Fibroblast of skin of right quadriceps (primary cell): ENCODE results near the gene LIPE.

Experiments used
- DNase-seq: peaks from one replicate; pipeline ENCODE4 v3.0.0-alpha.2; 2013

Gene LIPE

DNA sequence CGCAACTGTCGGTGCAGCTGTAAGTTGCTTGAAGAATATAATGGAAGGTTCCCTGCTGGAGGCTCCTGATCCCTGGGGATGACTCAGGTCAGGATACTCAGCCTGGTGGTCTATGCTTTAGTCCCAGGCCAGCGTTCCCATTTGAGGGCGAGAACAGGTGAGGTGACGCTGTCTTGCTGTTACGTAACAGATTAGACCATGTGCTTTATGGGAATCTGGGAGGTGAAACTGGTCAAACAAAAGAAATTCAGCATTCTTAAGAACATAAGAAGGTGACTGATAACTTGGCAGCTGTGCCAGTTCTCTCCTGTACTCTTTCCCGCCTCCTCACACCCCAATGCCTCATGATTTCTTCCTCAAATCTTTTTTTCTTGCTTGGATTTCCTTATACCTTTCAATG, 15.6 kb upstream of the LIPE start, which contains the start of gene CXCL17:
Gene CXCL17, minus strand, starts transcription at position 114 of the 400 bp plus-strand sequence. CDS start 114 bp downstream, outside the sequence.
- DNase-seq: no peak

DNA sequence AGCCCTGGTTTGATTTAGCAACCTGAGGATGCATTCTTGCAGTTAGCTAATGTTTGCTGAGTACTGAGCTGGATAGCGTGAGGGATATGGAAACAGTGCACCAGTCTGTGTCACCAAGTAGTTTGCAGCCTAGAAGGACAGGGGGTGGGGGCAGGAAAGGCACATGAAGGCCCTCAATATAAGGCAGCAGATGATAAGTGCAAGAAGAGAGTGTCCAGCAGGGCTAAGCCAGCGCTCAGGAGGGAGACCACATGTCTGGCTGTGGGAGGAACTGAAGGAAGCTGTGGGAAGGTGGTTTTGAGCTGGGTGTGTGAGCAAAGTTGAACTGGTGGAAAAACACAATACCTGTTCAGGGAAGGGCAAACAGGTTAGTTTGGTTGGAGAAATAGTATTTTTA, 13.9 kb upstream of the LIPE start:
- DNase-seq: no peak

DNA sequence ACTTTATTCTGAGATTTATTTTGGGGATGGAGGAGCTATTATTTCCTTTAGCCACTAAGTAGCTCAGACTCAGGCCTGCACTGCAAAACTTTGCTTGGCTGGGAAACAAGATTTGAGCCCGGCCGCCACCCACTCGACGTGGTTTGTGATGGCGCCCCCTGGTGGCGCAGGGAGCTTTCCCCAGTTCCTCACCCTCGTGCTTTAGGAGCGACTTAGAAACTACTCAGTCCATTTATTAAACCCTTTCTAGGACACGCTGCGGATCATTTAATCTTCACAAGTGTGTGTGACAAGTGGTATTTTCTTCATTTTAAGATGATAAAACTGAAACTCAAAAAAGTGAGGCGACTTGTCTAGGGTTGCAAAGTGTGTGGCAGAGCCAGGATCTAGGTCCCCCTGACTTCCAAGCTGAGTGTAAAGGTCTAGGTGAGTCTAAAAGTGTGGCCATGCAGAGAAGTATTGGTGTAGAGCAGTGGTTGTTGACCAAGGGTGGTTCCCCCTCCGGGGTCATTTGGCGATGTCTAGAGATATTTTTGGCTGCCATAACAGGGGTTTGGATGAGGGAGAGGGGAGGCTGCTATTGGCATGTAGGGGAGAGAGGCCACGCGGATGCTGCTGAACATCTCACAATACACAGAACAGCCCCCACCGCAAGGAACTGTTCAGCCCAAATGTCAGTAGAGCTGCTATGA, 13.3 kb upstream of the LIPE start:
- peak; percentile 43 for DNase-seq

- DNase-seq: peak; percentile 66
Measured at GRCh38 chr19:42436006-42436405, 8.8 kb upstream of the LIPE start.

- no peak for DNase-seq
Measured at GRCh38 chr19:42435316-42435715, 8.1 kb upstream of the LIPE start.

- DNase-seq: peak; percentile 13
Measured at GRCh38 chr19:42433503-42434260, 6.5 kb upstream of the LIPE start.

DNA sequence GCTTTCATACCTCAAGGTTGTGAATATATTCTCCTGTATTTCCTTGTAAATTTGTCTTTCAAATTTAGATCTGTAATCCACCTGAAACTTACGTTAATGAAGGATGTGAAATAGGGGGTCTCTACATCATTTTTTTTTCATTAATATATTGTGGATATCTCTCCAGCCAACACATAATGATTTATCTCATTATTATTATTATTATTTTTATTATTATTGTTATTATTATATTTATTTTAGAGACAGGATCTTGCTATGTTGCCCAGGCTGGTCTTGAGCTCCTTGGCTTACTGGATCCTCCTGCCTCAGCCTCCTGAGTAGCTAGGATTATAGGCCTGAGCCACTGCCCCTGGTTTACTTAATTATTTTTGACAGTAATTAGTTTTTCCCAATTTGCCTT, 4.3 kb upstream of the LIPE start:
- DNase-seq: no peak

GRCh38 chr19:42428676-42429075, 1.5 kb upstream of the LIPE start:
- DNase-seq: no peak

GRCh38 chr19:42426643-42427042, 545 bp downstream of the LIPE start:
- no peak for DNase-seq

- no peak for DNase-seq
Measured at GRCh38 chr19:42424712-42425131, 2.5 kb downstream of the LIPE start.

- no peak for DNase-seq
Measured at GRCh38 chr19:42424345-42424707, 2.9 kb downstream of the LIPE start.

DNA sequence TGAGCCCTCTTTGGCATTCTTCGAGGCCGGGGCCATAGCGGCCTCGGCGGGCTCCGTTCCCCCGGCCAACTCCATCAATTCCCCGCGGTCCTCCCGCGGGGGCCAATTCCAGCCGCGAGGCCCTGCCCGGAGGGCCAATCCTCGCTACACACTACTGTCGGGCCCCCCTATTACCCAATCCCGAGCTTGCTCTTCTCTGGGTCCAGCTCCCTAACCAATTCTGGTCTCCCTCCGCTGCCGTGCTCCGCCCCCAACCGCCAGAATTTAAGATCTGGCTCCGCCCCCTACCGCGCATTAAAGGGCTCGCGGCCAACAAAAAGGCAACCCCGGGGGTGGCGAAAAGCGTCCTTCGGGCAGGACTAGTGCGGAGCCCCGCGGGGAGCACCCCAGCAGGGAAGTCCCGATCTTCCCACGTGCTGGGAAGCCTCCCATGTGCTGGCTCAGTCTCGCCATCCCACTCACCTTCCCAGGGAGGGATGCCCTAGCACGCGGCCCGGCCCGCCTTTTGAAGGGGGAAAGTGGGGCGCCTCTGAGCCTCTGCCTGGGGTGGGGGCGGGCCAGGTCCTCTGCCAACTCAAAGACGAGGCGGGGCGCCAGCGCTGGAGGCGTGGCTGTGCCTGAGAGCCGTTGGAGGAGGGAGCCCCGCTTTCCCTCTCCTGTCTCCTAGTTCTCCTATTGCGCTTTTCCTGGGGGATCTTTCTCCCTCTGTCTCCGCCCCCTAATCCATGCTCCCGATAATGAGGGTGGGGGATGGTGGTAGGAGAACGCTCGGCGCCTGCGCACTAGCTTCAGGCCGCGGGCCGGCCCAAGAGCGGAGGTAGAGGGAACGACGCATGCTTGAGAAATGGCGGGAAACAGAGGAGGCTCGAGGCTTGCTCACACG, 3.5 kb downstream of the LIPE start:
- peak; percentile 96 for DNase-seq

- no peak for DNase-seq
Measured at GRCh38 chr19:42422901-42423461, 4.2 kb downstream of the LIPE start.

DNA sequence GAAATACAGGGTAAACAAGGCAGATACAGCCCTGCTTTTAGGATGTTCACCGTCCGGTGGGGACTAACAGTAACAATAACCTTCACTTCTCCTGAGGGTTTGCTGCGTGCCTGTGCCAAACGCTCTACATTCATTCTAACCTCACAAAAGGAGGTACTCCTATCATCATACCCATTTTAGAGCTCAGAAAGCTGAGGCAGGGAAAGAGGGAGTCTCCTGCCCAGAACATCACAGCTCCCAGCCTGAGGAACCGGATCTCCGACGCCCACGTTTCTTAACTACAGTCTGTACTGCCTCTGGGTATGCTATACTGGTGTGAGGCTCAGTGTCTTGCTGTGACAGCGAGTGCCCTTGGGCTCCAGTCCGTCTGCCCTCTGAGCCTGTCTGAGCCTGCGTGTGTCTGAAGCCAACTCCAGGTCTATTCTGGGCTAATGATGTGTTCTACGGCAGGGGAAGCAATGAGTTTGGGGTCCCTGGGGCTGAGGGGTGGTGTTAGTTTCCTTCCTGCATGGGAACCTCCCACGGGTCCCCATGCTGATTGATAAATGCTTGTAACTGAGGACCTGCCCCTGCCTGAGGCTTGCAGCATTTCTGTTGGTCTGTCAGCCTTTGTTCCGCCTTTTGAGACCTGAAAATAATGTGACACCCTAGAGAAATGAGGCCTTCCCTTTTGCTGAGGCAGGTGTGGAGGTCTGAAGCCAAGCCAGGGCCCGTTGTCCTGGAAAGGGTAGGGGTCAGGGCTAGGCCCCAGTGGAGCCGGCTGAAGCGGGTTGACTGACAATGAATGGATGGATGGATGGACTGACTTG, 4.9 kb downstream of the LIPE start:
- no peak for DNase-seq

DNA sequence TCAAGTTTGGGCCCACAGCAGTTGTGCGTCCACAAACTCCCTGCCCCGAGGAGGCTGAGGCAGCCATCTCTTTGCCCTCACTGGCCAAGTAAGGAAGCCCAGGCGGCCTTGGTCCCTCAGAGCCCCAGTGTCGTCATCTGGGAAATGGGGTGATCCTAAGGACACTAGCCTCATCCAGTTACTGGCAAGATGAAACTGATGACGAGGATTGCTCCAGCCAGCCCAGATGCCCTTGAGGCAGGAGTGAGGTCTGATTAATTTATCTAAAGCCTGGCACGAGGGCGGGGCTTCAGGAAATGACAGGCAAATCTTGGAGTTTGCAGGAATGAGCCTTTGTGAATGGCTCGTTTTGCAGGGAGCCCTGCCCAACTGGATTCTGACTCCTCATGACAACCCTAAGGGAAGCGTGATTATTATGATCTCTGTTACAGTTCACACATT, 5.6 kb downstream of the LIPE start:
- no peak for DNase-seq

GRCh38 chr19:42421101-42421500, 6.1 kb downstream of the LIPE start:
- DNase-seq: no peak

GRCh38 chr19:42420055-42420544, 7.1 kb downstream of the LIPE start:
- peak; percentile 23 for DNase-seq

- no peak for DNase-seq
Measured at GRCh38 chr19:42419309-42419708, 7.9 kb downstream of the LIPE start.

GRCh38 chr19:42412661-42413076, 14.5 kb downstream of the LIPE start:
- DNase-seq: no peak

DNA sequence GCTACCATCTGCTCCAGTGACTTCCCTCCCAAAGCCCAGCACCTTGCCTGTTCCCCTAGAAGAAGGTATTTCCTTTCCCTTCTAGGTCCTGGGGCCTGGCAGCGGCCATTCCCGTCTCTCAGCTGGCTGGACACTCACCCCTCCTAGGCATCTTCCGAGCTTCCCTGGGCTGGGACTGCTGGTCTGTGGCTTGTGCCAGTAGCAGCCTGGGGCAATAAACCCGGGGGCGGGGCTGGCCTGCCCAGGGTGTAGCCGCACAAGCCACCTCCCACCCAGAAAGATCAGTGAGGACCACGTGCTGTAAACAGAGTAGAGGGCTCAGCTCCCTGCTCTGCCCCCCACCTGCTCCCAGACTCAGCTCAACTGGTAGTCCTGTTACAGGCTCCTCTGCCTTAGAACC, 15.0 kb downstream of the LIPE start:
- DNase-seq: no peak

DNA sequence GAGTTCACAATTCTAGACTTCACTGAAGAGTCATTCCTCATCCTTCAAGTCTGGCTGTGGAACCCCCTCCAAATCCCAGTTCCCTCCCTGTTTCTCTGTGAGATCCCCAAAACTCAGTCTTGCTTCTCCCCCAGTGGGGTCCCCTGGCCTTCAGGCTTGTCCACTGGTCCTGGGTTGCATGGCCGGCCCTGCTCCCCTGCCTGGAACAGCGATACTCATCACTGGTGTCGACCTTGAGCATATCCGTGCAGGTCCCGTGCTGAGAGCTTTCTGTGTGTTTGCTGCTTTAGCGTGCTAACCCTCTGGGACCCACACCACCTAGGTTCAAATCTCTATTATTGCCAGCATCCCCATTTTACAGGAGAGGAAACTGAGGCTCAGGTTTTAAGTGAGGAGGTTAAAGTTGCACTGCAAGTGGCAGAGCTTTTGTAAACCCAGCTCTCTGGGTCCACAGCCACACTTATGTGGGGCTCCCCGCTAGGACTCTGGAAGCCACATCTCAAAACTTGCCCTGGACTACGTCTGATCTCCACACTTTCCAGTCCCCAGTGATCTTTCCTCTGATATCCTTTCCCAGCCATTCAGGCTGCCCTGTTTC, 15.5 kb downstream of the LIPE start:
- DNase-seq: no peak

- no peak for DNase-seq
Measured at GRCh38 chr19:42410371-42410770, 16.8 kb downstream of the LIPE start.
